Astrocyte (in vitro differentiated cells and primary cell): Measurements from ENCODE around the gene SF3A2. TPM values are rescaled to one million over a fixed set of nuclear protein-coding genes. Genes with fewer than 3 reads are reported as not detected.
A peak's percentile ranks its signal among the peaks of the same experiment; 100 is the strongest.

ENCODE experiments used
- DNase-seq: peaks from one replicate; pipeline ENCODE4 v3.0.0-alpha.2; 2010; ENCODE audit warnings: low read depth
- FAIRE-seq: peaks from 2 replicates; lab custom pipeline; 2011; peaks lifted over from hg19 to GRCh38; lab: Jason Lieb, UNC
- H2AFZ ChIP-seq: 2 replicates; pipeline ENCODE4 v1.6.0; 2012; ENCODE audit warnings: low read depth, low read length, inconsistent platforms
- H3K27ac ChIP-seq: 2 replicates; pipeline ENCODE4 v1.5.1; 2011; ENCODE audit warnings: low read depth, low read length, inconsistent platforms
- H3K27me3 ChIP-seq: 2 replicates; pipeline ENCODE4 v1.6.0; 2011; ENCODE audit warnings: low read length, inconsistent platforms; ENCODE audit not compliant: insufficient read depth
- H3K36me3 ChIP-seq: 2 replicates; pipeline ENCODE4 v1.5.1; 2011; ENCODE audit warnings: low read length, inconsistent platforms; ENCODE audit not compliant: insufficient read depth
- H3K4me1 ChIP-seq: 2 replicates; pipeline ENCODE4 v1.5.1; 2011; ENCODE audit warnings: low read length, inconsistent platforms; ENCODE audit not compliant: insufficient read depth
- H3K4me2 ChIP-seq: 2 replicates; pipeline ENCODE4 v1.6.0; 2012; ENCODE audit warnings: low read length, inconsistent platforms
- H3K4me3 ChIP-seq: 2 replicates; pipeline ENCODE4 v1.5.1; 2011; ENCODE audit warnings: low read depth, mild to moderate bottlenecking, low read length, inconsistent platforms; ENCODE audit not compliant: insufficient read depth
- H3K79me2 ChIP-seq: 2 replicates; pipeline ENCODE4 v1.6.0; 2012; ENCODE audit warnings: mild to moderate bottlenecking, low read length, inconsistent platforms; ENCODE audit not compliant: insufficient read depth
- H3K9ac ChIP-seq: 2 replicates; pipeline ENCODE4 v1.6.0; 2012; ENCODE audit warnings: mild to moderate bottlenecking, low read length, inconsistent platforms
- H3K9me3 ChIP-seq: 2 replicates; pipeline ENCODE4 v1.5.1; 2012; ENCODE audit warnings: low read depth, mild to moderate bottlenecking, low read length, inconsistent platforms; ENCODE audit not compliant: insufficient read depth
- H4K20me1 ChIP-seq: 2 replicates; pipeline ENCODE4 v1.6.0; 2012; ENCODE audit warnings: low read length, inconsistent platforms; ENCODE audit not compliant: insufficient read depth
- H3K27ac Mint-ChIP-seq: one replicate; pipeline ENCODE4 v1.8.0; 2021; ENCODE audit warnings: mild to moderate bottlenecking, mixed read lengths; ENCODE audit not compliant: unreplicated experiment
- H3K27me3 Mint-ChIP-seq: one replicate; pipeline ENCODE4 v1.8.0; 2021; ENCODE audit warnings: low read depth, mixed read lengths; ENCODE audit not compliant: unreplicated experiment
- H3K36me3 Mint-ChIP-seq: one replicate; pipeline ENCODE4 v1.8.0; 2021; ENCODE audit warnings: low read depth, mixed read lengths; ENCODE audit not compliant: unreplicated experiment
- H3K4me1 Mint-ChIP-seq: one replicate; pipeline ENCODE4 v1.8.0; 2021; ENCODE audit warnings: low read depth, mixed read lengths; ENCODE audit not compliant: unreplicated experiment
- H3K4me3 Mint-ChIP-seq: one replicate; pipeline ENCODE4 v1.8.0; 2021; ENCODE audit warnings: mild to moderate bottlenecking, moderate library complexity, mixed read lengths; ENCODE audit not compliant: unreplicated experiment
- H3K9me3 Mint-ChIP-seq: one replicate; pipeline ENCODE4 v1.8.0; 2021; ENCODE audit warnings: mild to moderate bottlenecking, mixed read lengths; ENCODE audit not compliant: unreplicated experiment
- CTCF ChIP-seq: IDR thresholded peaks from 2 replicates; pipeline ENCODE4 v1.5.1; 2011; ENCODE audit warnings: low read depth, mild to moderate bottlenecking, inconsistent platforms, low read length, moderate library complexity; ENCODE audit not compliant: insufficient read depth
- EZH2 ChIP-seq: IDR thresholded peaks from 2 replicates; pipeline ENCODE4 v1.6.1; 2012; ENCODE audit warnings: mild to moderate bottlenecking, low read length, inconsistent platforms; ENCODE audit not compliant: insufficient read depth
- total RNA-seq: library from RNA; stranded (reverse); gene quantifications from 2 replicates; pipeline ENCODE4 v1.2.1, GENCODE V29; 2021

SF3A2 gene
- total RNA-seq, 1 donor from 2014 or later = 83.2 TPM

DNA sequence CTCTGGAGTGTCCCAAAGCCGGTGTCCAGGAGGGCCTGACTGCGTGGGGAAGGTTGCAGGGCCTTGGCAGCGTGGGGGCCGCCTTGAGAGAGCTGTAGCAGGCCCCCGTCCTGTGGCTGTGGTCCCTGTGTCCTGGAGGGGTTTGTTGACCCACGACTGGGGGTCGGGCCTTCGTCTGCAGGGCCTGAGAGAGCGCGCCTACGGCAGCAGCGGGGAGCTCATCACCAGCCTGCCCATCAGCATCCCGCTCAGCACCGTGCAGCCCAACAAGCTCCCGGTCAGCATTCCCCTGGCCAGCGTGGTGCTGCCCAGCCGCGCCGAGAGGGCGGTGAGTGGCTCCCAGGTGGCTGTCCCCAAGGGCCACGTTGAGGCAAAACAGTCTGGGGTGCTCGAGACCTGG is 19.0 kb upstream of the SF3A2 start:
- H3K4me1 Mint-ChIP-seq = peaks cover 2% of the 10 kb centered on the region
- H3K79me2 ChIP-seq = peaks cover 3% of the 10 kb centered on the region
- H3K27me3 ChIP-seq = no peaks in the 10 kb centered on the region
- H3K4me2 ChIP-seq = no peak overlapping the region
- H3K9ac ChIP-seq = no peak overlapping the region
- no peaks in the 10 kb centered on the region for H3K9me3 ChIP-seq
- H3K27ac Mint-ChIP-seq = no peak overlapping the region
- no peaks in the 10 kb centered on the region for H3K27me3 Mint-ChIP-seq
- DNase-seq (no peak), FAIRE-seq (no peak)
- peaks cover 11% of the 10 kb centered on the region for H3K36me3 ChIP-seq
- no peak overlapping the region for H3K4me3 ChIP-seq
- H2AFZ ChIP-seq = no peak overlapping the region
- no peak overlapping the region for H3K4me3 Mint-ChIP-seq
- H3K36me3 Mint-ChIP-seq = peaks cover 5% of the 10 kb centered on the region
- TF ChIP-seq CTCF (no peak), EZH2 (no peak)
- peaks cover 8% of the 10 kb centered on the region for H3K4me1 ChIP-seq
- no peaks in the 10 kb centered on the region for H3K9me3 Mint-ChIP-seq
- H3K27ac ChIP-seq = no peak overlapping the region
- peaks cover 31% of the 10 kb centered on the region for H4K20me1 ChIP-seq

- Histone ChIP-seq H3K27ac (no peak overlapping the region), H3K9me3 (no peaks in the 10 kb centered on the region), H3K36me3 (peaks cover 5% of the 10 kb centered on the region), H3K79me2 (peaks cover 3% of the 10 kb centered on the region), H3K4me3 (no peak overlapping the region), H3K4me1 (peaks cover 8% of the 10 kb centered on the region), H3K4me2 (no peak overlapping the region), H4K20me1 (peaks cover 19% of the 10 kb centered on the region), H3K27me3 (no peaks in the 10 kb centered on the region), H3K9ac (no peak overlapping the region), H2AFZ (no peak overlapping the region)
- H3K27me3 Mint-ChIP-seq = no peaks in the 10 kb centered on the region
- H3K4me3 Mint-ChIP-seq = no peak overlapping the region
- no peaks in the 10 kb centered on the region for H3K9me3 Mint-ChIP-seq
- H3K36me3 Mint-ChIP-seq = peaks cover 9% of the 10 kb centered on the region
- no peak for DNase-seq
- H3K4me1 Mint-ChIP-seq = no peaks in the 10 kb centered on the region
- no peak for FAIRE-seq
- TF ChIP-seq CTCF = no peak
- H3K27ac Mint-ChIP-seq = no peak overlapping the region
These were observed 16.9 kb upstream of the SF3A2 start for GRCh38 chr19:2219726-2220125.

- H2AFZ ChIP-seq = no peak overlapping the region
- H3K9me3 ChIP-seq = no peaks in the 10 kb centered on the region
- H3K27me3 Mint-ChIP-seq = no peaks in the 10 kb centered on the region
- H3K27ac Mint-ChIP-seq = no peak overlapping the region
- peaks cover 11% of the 10 kb centered on the region for H3K36me3 Mint-ChIP-seq
- peaks cover 3% of the 10 kb centered on the region for H3K79me2 ChIP-seq
- H3K4me2 ChIP-seq = peak overlapping the region; percentile 7
- H3K27me3 ChIP-seq = no peaks in the 10 kb centered on the region
- H4K20me1 ChIP-seq = peaks cover 22% of the 10 kb centered on the region
- no peak for TF ChIP-seq EZH2
- TF ChIP-seq CTCF = no peak
- peak overlapping the region; percentile 23 for H3K9ac ChIP-seq
- peaks cover 8% of the 10 kb centered on the region for H3K4me1 ChIP-seq
- DNase-seq = no peak
- H3K4me3 ChIP-seq = no peak overlapping the region
- H3K27ac ChIP-seq = peak overlapping the region; percentile 2
- H3K9me3 Mint-ChIP-seq = no peaks in the 10 kb centered on the region
- FAIRE-seq = no peak
- peaks cover 6% of the 10 kb centered on the region for H3K36me3 ChIP-seq
- no peaks in the 10 kb centered on the region for H3K4me1 Mint-ChIP-seq
- no peak overlapping the region for H3K4me3 Mint-ChIP-seq
These were observed 15.3 kb upstream of the SF3A2 start for GRCh38 chr19:2221250-2221831.
